ENCODE data around the gene DPY19L3.

DNA sequence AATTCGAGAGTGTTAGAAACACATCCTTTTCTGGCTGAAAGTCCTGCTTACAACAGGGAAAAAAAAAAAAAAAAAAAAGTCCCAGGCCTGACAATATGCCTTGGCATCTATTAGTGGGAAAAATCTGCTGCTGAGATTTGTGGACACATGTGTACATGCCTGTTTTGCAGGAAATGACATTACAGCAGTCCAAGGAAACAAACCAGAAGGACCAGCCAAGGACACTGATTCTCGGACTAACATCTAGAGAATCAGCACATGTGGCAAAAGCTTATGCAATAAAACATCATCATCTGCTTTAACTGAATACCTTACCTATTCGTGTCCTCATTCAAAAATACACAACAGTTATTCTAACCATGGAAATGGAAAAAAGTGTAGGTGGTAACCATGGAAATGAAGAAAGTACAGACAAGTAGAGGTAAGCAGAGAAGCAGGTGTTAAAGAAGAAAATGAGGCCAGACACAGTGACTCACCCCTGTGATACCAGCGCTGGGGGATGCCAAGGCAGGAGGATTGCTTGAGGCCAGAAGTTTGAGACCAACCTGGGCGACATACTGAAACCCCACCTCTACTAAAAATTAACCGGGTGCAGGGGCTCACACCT, 9.4 kb upstream of the DPY19L3 start:
- TF ChIP-seq, protein P1, sequence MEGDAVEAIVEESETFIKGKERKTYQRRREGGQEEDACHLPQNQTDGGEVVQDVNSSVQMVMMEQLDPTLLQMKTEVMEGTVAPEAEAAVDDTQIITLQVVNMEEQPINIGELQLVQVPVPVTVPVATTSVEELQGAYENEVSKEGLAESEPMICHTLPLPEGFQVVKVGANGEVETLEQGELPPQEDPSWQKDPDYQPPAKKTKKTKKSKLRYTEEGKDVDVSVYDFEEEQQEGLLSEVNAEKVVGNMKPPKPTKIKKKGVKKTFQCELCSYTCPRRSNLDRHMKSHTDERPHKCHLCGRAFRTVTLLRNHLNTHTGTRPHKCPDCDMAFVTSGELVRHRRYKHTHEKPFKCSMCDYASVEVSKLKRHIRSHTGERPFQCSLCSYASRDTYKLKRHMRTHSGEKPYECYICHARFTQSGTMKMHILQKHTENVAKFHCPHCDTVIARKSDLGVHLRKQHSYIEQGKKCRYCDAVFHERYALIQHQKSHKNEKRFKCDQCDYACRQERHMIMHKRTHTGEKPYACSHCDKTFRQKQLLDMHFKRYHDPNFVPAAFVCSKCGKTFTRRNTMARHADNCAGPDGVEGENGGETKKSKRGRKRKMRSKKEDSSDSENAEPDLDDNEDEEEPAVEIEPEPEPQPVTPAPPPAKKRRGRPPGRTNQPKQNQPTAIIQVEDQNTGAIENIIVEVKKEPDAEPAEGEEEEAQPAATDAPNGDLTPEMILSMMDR (IDR thresholded peaks at IDR 0.05; ENCODE audit: low read depth, low read length, poor library complexity, severe bottlenecking) = no peak
- no peak for TF ChIP-seq EZH2phosphoT487 (IDR thresholded peaks at IDR 0.05; ENCODE audit: borderline replicate concordance, low read length)

Data from DOHH2 (cell line).